Endothelial cell (in vitro differentiated cells): ENCODE results near the gene SIAE. TPM values are rescaled to one million over a fixed set of nuclear protein-coding genes. Genes with fewer than 3 reads are reported as not detected.

ENCODE experiments used
- DNase-seq: peaks from one replicate; pipeline ENCODE4 v3.0.0; 2021; ENCODE audit warnings: low spot score
- H3K27ac Mint-ChIP-seq: one replicate; pipeline ENCODE4 v1.8.0; 2021; ENCODE audit warnings: mixed read lengths, inconsistent platforms; ENCODE audit not compliant: unreplicated experiment
- H3K27me3 Mint-ChIP-seq: one replicate; pipeline ENCODE4 v1.8.0; 2021; ENCODE audit warnings: mild to moderate bottlenecking, moderate library complexity, mixed read lengths, inconsistent platforms; ENCODE audit not compliant: unreplicated experiment
- H3K36me3 Mint-ChIP-seq: one replicate; pipeline ENCODE4 v1.8.0; 2021; ENCODE audit warnings: mild to moderate bottlenecking, low read depth, mixed read lengths, inconsistent platforms; ENCODE audit not compliant: unreplicated experiment
- H3K4me1 Mint-ChIP-seq: one replicate; pipeline ENCODE4 v1.8.0; 2021; ENCODE audit warnings: mild to moderate bottlenecking, mixed read lengths, inconsistent platforms; ENCODE audit not compliant: unreplicated experiment
- H3K4me3 Mint-ChIP-seq: one replicate; pipeline ENCODE4 v1.8.0; 2021; ENCODE audit warnings: mild to moderate bottlenecking, mixed read lengths, inconsistent platforms; ENCODE audit not compliant: unreplicated experiment
- H3K9me3 Mint-ChIP-seq: one replicate; pipeline ENCODE4 v1.8.0; 2021; ENCODE audit warnings: mixed read lengths, inconsistent platforms; ENCODE audit not compliant: unreplicated experiment
- CTCF ChIP-seq: fragments of 200-600 bp; sonication (generic); IDR thresholded peaks from one replicate; pipeline ENCODE4 v1.5.0; 2021; ENCODE audit warnings: antibody characterized with exemption; ENCODE audit not compliant: unreplicated experiment
- total RNA-seq: library from RNA; stranded (reverse); fragmentation: NEBNext Ultra II Directional; extraction: Animal tissue kit (Norgen Biotek cat#: 25700); gene quantifications from one replicate; pipeline ENCODE4 v1.2.1, GENCODE V29; 2021; ENCODE audit not compliant: unreplicated experiment

Gene SIAE
- total RNA-seq, 1 donor from 2014 or later = 11.4 TPM

- peaks cover 44% of the 10 kb centered on the region for H3K4me1 Mint-ChIP-seq
- TF ChIP-seq CTCF = no peak
- DNase-seq = no peak
- no peaks in the 10 kb centered on the region for H3K9me3 Mint-ChIP-seq
- no peak overlapping the region for H3K27ac Mint-ChIP-seq
- peaks cover 32% of the 10 kb centered on the region for H3K36me3 Mint-ChIP-seq
- H3K4me3 Mint-ChIP-seq = peak overlapping the region; percentile 96
- H3K27me3 Mint-ChIP-seq = peaks cover 4% of the 10 kb centered on the region
Observed at GRCh38 chr11:124623861-124624525, 49.5 kb downstream of the SIAE start.

GRCh38 chr11:124622531-124623451 lies 50.7 kb downstream of the SIAE start, which contains the start of gene TBRG1:
Gene TBRG1 (plus strand): TSS chr11:124622864. CDS start chr11:124623084, 220 bp downstream.
- no peaks in the 10 kb centered on the region for H3K9me3 Mint-ChIP-seq
- peaks cover 25% of the 10 kb centered on the region for H3K36me3 Mint-ChIP-seq
- DNase-seq = peak; percentile 78
- TF ChIP-seq CTCF = no peak
- peaks cover 44% of the 10 kb centered on the region for H3K4me1 Mint-ChIP-seq
- peaks cover 4% of the 10 kb centered on the region for H3K27me3 Mint-ChIP-seq
- peak within 1 kb of the TSS; percentile 96 for H3K4me3 Mint-ChIP-seq
- H3K27ac Mint-ChIP-seq = peak within 1 kb of the TSS; percentile 95

- H3K4me3 Mint-ChIP-seq = no peak overlapping the region
- no peak for TF ChIP-seq CTCF
Observed at GRCh38 chr11:124618863-124619262, 54.7 kb downstream of the SIAE start.

GRCh38 chr11:124612567-124613246 lies 60.8 kb downstream of the SIAE start:
- H3K9me3 Mint-ChIP-seq = no peaks in the 10 kb centered on the region
- H3K4me1 Mint-ChIP-seq = peaks cover 6% of the 10 kb centered on the region
- H3K27me3 Mint-ChIP-seq = peaks cover 2% of the 10 kb centered on the region
- H3K36me3 Mint-ChIP-seq = no peaks in the 10 kb centered on the region
- no peak overlapping the region for H3K4me3 Mint-ChIP-seq
- no peak overlapping the region for H3K27ac Mint-ChIP-seq
- TF ChIP-seq CTCF = no peak
- DNase-seq = peak; percentile 23

More at GRCh38 chr11:124618863-124619262, 54.7 kb downstream of the SIAE start:
- Mint-ChIP-seq H3K4me1 (peaks cover 16% of the 10 kb centered on the region), H3K27ac (no peak overlapping the region), H3K9me3 (no peaks in the 10 kb centered on the region), H3K36me3 (peaks cover 8% of the 10 kb centered on the region), H3K27me3 (peaks cover 5% of the 10 kb centered on the region)
- no peak for DNase-seq
